OCI-LY3 (cell line): ENCODE measurements around the gene GPR15LG.

ENCODE experiments used
- H2AFZ ChIP-seq: fragments of 200-600, 300-600 bp; shearing (Covaris generic); 2 replicates; pipeline ENCODE4 v1.6.0; 2014; ENCODE audit warnings: antibody characterized with exemption, low read depth, low read length
- H3K27ac ChIP-seq: fragments of 200-600, 300-600 bp; sonication (generic); 2 replicates; pipeline ENCODE4 v1.5.1; 2014; ENCODE audit warnings: mild to moderate bottlenecking, low read length, moderate library complexity, mixed read lengths
- H3K27me3 ChIP-seq: fragments of 200-600, 300-600 bp; sonication (generic); 2 replicates; pipeline ENCODE4 v1.6.1; 2014; ENCODE audit warnings: low read depth, low read length, mixed read lengths
- H3K36me3 ChIP-seq: fragments of 200-600, 300-600 bp; sonication (generic); replicated peaks from 2 replicates; pipeline ENCODE3; 2014; ENCODE audit warnings: low read depth, low read length, mixed read lengths
- H3K4me1 ChIP-seq: fragments of 300-600, 200-600 bp; sonication (generic); 2 replicates; pipeline ENCODE4 v1.6.1; 2014; ENCODE audit warnings: low read length, mixed read lengths
- H3K4me2 ChIP-seq: fragments of 200-600, 300-600 bp; sonication (generic); 2 replicates; pipeline ENCODE4 v1.6.1; 2014; ENCODE audit warnings: low read length, mixed read lengths
- H3K4me3 ChIP-seq: fragments of 300-600, 200-600 bp; sonication (generic); 2 replicates; pipeline ENCODE4 v1.5.1; 2014; ENCODE audit warnings: antibody characterized with exemption, mild to moderate bottlenecking, low read length, moderate library complexity
- H3K79me2 ChIP-seq: fragments of 300-600, 200-600 bp; shearing (Covaris generic); 2 replicates; pipeline ENCODE4 v1.6.1; 2014; ENCODE audit warnings: mild to moderate bottlenecking, low read length, mixed read lengths
- H3K9ac ChIP-seq: fragments of 300-600, 200-600 bp; shearing (Covaris generic); 2 replicates; pipeline ENCODE4 v1.6.0; 2014; ENCODE audit warnings: mild to moderate bottlenecking, low read length, moderate library complexity
- H3K9me3 ChIP-seq: fragments of 200-600, 300-600 bp; shearing (Covaris generic); 2 replicates; pipeline ENCODE4 v1.6.1; 2014; ENCODE audit warnings: low read length, mixed read lengths; ENCODE audit not compliant: insufficient read depth
- H4K20me1 ChIP-seq: fragments of 200-600, 300-600 bp; sonication (generic); 2 replicates; pipeline ENCODE4 v1.6.1; 2016; ENCODE audit warnings: low read length, mixed read lengths; ENCODE audit not compliant: insufficient read depth
- EZH2phosphoT487 ChIP-seq: fragments of 200-600 bp; shearing (Covaris generic); IDR thresholded peaks from 2 replicates; pipeline ENCODE4 v1.6.1; 2018; ENCODE audit warnings: antibody characterized with exemption, mixed run types, low read depth
- TF ChIP-seq, protein P1 (sequence below): fragments of 200-600, 300-600 bp; sonication (generic); IDR thresholded peaks from 2 replicates; pipeline ENCODE4 v1.5.1; 2014; ENCODE audit warnings: antibody characterized with exemption, low read length, low read depth

GPR15LG gene

GRCh38 chr10:84137811-84138210, 35.8 kb upstream of the GPR15LG start:
- no peaks in the 10 kb centered on the region for H3K27me3 ChIP-seq
- peaks cover 12% of the 10 kb centered on the region for H3K4me1 ChIP-seq
- no peaks in the 10 kb centered on the region for H3K9me3 ChIP-seq
- no peak overlapping the region for H3K27ac ChIP-seq
- peak overlapping the region; percentile 47; the same call in 1 of the 2 replicates for H2AFZ ChIP-seq
- H3K36me3 ChIP-seq: peaks cover 5% of the 10 kb centered on the region
- no peaks in the 10 kb centered on the region for H4K20me1 ChIP-seq
- TF ChIP-seq EZH2phosphoT487: no peak
- TF ChIP-seq, protein P1, sequence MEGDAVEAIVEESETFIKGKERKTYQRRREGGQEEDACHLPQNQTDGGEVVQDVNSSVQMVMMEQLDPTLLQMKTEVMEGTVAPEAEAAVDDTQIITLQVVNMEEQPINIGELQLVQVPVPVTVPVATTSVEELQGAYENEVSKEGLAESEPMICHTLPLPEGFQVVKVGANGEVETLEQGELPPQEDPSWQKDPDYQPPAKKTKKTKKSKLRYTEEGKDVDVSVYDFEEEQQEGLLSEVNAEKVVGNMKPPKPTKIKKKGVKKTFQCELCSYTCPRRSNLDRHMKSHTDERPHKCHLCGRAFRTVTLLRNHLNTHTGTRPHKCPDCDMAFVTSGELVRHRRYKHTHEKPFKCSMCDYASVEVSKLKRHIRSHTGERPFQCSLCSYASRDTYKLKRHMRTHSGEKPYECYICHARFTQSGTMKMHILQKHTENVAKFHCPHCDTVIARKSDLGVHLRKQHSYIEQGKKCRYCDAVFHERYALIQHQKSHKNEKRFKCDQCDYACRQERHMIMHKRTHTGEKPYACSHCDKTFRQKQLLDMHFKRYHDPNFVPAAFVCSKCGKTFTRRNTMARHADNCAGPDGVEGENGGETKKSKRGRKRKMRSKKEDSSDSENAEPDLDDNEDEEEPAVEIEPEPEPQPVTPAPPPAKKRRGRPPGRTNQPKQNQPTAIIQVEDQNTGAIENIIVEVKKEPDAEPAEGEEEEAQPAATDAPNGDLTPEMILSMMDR: no peak
- no peak overlapping the region for H3K4me3 ChIP-seq
- peaks cover 26% of the 10 kb centered on the region for H3K79me2 ChIP-seq
- no peak overlapping the region for H3K4me2 ChIP-seq
- no peak overlapping the region for H3K9ac ChIP-seq

DNA sequence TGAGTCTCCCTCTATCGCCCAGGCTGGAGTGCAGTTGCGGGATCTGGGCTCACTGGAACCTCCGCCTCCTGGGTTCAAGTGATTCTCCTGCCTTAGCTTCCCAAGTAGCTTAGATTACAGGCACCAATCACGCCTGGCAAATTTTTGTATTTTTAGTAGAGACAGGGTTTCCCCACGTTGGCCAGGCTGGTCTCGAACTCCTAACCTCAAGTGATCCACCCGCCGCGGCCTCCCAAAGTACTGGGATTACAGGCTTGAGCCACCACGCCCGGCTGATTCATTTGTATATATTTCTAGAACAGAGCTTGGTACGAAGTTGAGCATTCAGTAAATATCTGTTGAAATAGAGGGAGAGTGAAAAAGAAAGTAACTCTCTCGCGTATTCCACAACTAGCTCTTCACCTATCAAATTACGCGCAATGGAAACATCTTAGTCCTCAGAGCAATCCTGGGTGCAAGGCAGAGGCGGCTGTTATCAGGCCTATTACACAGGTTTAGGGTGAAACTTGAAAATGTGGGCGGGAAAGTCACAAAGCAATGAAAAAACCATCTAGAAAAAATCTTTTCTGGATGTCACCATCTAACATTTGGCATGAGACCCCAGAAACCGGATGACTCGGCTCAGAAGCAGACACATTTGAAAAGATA, 35.0 kb upstream of the GPR15LG start:
- Histone ChIP-seq H3K4me2 (peak overlapping the region; percentile 86), H3K4me3 (peak overlapping the region; percentile 89), H3K79me2 (peaks cover 33% of the 10 kb centered on the region), H2AFZ (peak overlapping the region; percentile 92), H4K20me1 (no peaks in the 10 kb centered on the region), H3K27me3 (no peaks in the 10 kb centered on the region), H3K9ac (peak overlapping the region; percentile 81), H3K27ac (peak overlapping the region; percentile 84), H3K9me3 (no peaks in the 10 kb centered on the region), H3K36me3 (peaks cover 9% of the 10 kb centered on the region), H3K4me1 (peaks cover 12% of the 10 kb centered on the region)
- TF ChIP-seq EZH2phosphoT487: no peak
- TF ChIP-seq, protein P1: no peak

DNA sequence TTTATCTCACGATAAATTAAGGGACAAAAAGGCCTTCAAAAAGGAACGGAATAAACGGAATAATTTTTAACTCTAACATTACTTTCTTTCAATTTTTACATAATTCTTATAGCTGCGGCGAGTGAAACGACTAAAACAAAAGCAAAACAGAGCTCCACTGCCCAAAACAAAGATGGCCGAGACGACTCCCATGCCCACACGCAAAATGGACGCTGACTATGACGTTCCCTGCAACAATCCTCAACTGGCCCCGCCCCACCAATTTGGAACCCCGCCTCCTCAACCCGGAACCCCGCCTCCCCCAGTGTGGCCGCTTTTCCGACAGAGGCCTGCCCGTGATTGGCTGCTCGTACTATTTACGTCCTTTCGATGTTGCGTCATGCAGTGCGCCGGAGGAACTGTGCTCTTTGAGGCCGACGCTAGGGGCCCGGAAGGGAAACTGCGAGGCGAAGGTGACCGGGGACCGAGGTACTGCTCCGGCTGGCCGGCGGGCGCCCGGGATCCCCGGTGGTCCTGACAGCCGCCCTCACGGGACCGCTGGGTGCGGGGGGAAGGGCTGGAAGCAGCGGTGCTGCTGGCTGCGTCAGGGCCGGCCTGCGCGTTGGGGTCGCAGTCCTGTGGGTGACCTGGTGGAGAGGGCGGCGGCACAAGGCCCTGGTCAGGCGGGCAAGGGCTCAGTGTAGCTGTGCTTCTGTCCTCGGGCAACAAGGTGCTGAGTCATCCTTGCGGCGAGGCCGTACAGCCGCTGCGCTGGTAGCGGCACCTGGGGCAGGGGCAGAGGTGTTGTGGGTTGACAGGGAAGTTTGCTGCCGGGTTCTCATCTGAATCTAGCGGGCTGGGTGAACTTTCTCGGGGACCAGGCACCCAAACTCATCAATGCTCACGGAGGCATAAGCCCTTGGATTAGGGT, 34.2 kb upstream of the GPR15LG start, which contains the start of gene GHITM:
Gene GHITM (plus strand): TSS at position 384 of the 910 bp plus-strand sequence. CDS start 1,992 bp downstream, outside the sequence.
- Histone ChIP-seq H3K9me3 (no peaks in the 10 kb centered on the region), H2AFZ (peak within 1 kb of the TSS; percentile 92), H3K36me3 (peaks cover 13% of the 10 kb centered on the region), H3K4me3 (peak within 1 kb of the TSS; percentile 99), H3K9ac (peak within 1 kb of the TSS; percentile 89), H3K79me2 (peaks cover 36% of the 10 kb centered on the region), H3K4me2 (peak within 1 kb of the TSS; percentile 93), H4K20me1 (no peaks in the 10 kb centered on the region), H3K4me1 (peaks cover 12% of the 10 kb centered on the region), H3K27ac (peak within 1 kb of the TSS; percentile 84), H3K27me3 (no peaks in the 10 kb centered on the region)
- TF ChIP-seq, protein P1: no peak
- TF ChIP-seq EZH2phosphoT487: no peak

- H3K79me2 ChIP-seq: peaks cover 40% of the 10 kb centered on the region
- no peak for TF ChIP-seq EZH2phosphoT487
- TF ChIP-seq, protein P1: no peak
- peak overlapping the region; percentile 99 for H3K4me3 ChIP-seq
- H3K36me3 ChIP-seq: peaks cover 17% of the 10 kb centered on the region
- H3K9me3 ChIP-seq: no peaks in the 10 kb centered on the region
- peak overlapping the region; percentile 77 for H3K27ac ChIP-seq
- H3K4me1 ChIP-seq: peaks cover 12% of the 10 kb centered on the region
- no peaks in the 10 kb centered on the region for H4K20me1 ChIP-seq
- H3K27me3 ChIP-seq: no peaks in the 10 kb centered on the region
- peak overlapping the region; percentile 93 for H3K4me2 ChIP-seq
- no peak overlapping the region for H2AFZ ChIP-seq
- H3K9ac ChIP-seq: peak overlapping the region; percentile 89
These were observed 33.6 kb upstream of the GPR15LG start for GRCh38 chr10:84140036-84140379.
